Measurements from ENCODE around the gene SERPINA1. TPM values are rescaled to one million over a fixed set of nuclear protein-coding genes. Genes with fewer than 3 reads are reported as not detected.

Gene SERPINA1
- total and polyA plus RNA-seq, 10 of the 15 experiments (the other 5 are each of a cell fraction or from before 2014, with no cell fraction given), result 0.16 to 6.6 (median 0.53) TPM

- no peak for ATAC-seq
- POLR2A ChIA-PET, result no interaction called here
- in situ Hi-C loops (cut with MboI), result no loop called here
- no peak for DNase-seq (ENCODE audit: low read depth, low spot score)
- H3K79me2 ChIP-seq (ENCODE audit: control insufficient read depth, insufficient read depth, low read length), result no peaks in the 10 kb centered on the region
- intact Hi-C loops (cut with micrococcal nuclease; ENCODE audit: unreplicated experiment), result no loop called here
- H3K9me3 ChIP-seq (replicated peaks; ENCODE audit: control insufficient read depth, insufficient read depth, low read length), result peaks cover 1% of the 10 kb centered on the region; the same call in 1 of the 3 replicates
- 0% methylated on average over 1 of the region's 1 CpG for WGBS (ENCODE audit: insufficient coverage, insufficient replicate concordance, low lambda C conversion rate, missing lambda C conversion rate)
- no peaks in the 10 kb centered on the region for H3K36me3 ChIP-seq (ENCODE audit: control insufficient read depth in 2 of 2, insufficient read depth in 2 of 2, low read length in 1 of 2)
- no peak overlapping the region for H3K4me2 ChIP-seq (ENCODE audit: control insufficient read depth, insufficient read depth)
- no peak for FAIRE-seq
- H4K20me1 ChIP-seq (ENCODE audit: control insufficient read depth, insufficient read depth), result no peaks in the 10 kb centered on the region
- RAD21 ChIA-PET (ENCODE audit: unreplicated experiment), result no interaction called here
- H3K4me3 ChIP-seq, result no peak overlapping the region
- H3K9ac ChIP-seq (ENCODE audit: control insufficient read depth, insufficient read depth, low read length), result no peak overlapping the region
- no TSS peak for BruUV-seq (replicated peaks)
- no peaks in the 10 kb centered on the region for H3K4me1 ChIP-seq (ENCODE audit: control insufficient read depth, insufficient read depth, low read length)
- H3K27me3 ChIP-seq (replicated peaks in 1 of 2; ENCODE audit: control insufficient read depth in 2 of 2, insufficient read depth in 2 of 2, low read length in 1 of 2), result no peaks in the 10 kb centered on the region
- TF ChIP-seq MYB (IDR thresholded peaks at IDR 0.05; ENCODE audit: borderline replicate concordance, low read depth, low read length), result no peak
- TF ChIP-seq BRCA1 (IDR thresholded peaks at IDR 0.05; ENCODE audit: low read depth, low read length), result no peak
- no peak overlapping the region for H3K27ac ChIP-seq (ENCODE audit: control insufficient read depth, insufficient read depth)
- SMC1A ChIA-PET (ENCODE audit: uncharacterized antibody, unreplicated experiment), result no interaction called here
- H2AFZ ChIP-seq (ENCODE audit: control insufficient read depth, low read depth, low read length), result no peak overlapping the region
- CTCF ChIA-PET, result interaction anchor here (1.3 kb wide), 1 partner anchor 192 kb away, joined by 4 read pairs; no protein-coding TSS in a partner anchor
Observed at GRCh38 chr14:94357166-94357565, 31.2 kb downstream of the SERPINA1 start.

GRCh38 chr14:94356379-94357056 lies 31.9 kb downstream of the SERPINA1 start:
- ChIA-PET SMC1A (ENCODE audit: uncharacterized antibody, unreplicated experiment) (no interaction called here), CTCF (interaction anchor here (1.3 kb wide), 1 partner anchor 192 kb away, joined by 4 read pairs; no protein-coding TSS in a partner anchor), POLR2A (no interaction called here), RAD21 (ENCODE audit: unreplicated experiment) (no interaction called here)
- Histone ChIP-seq H3K79me2 (ENCODE audit: control insufficient read depth, insufficient read depth, low read length) (no peaks in the 10 kb centered on the region), H3K4me3 (no peak overlapping the region), H3K4me2 (ENCODE audit: control insufficient read depth, insufficient read depth) (no peak overlapping the region), H3K9me3 (replicated peaks; ENCODE audit: control insufficient read depth, insufficient read depth, low read length) (peaks cover 1% of the 10 kb centered on the region; the same call in 1 of the 3 replicates), H3K36me3 (ENCODE audit: control insufficient read depth in 2 of 2, insufficient read depth in 2 of 2, low read length in 1 of 2) (no peaks in the 10 kb centered on the region), H4K20me1 (ENCODE audit: control insufficient read depth, insufficient read depth) (no peaks in the 10 kb centered on the region), H2AFZ (ENCODE audit: control insufficient read depth, low read depth, low read length) (no peak overlapping the region), H3K27me3 (replicated peaks in 1 of 2; ENCODE audit: control insufficient read depth in 2 of 2, insufficient read depth in 2 of 2, low read length in 1 of 2) (no peaks in the 10 kb centered on the region), H3K27ac (ENCODE audit: control insufficient read depth, insufficient read depth) (no peak overlapping the region), H3K9ac (ENCODE audit: control insufficient read depth, insufficient read depth, low read length) (no peak overlapping the region), H3K4me1 (ENCODE audit: control insufficient read depth, insufficient read depth, low read length) (no peaks in the 10 kb centered on the region)
- intact Hi-C loops (cut with micrococcal nuclease; ENCODE audit: unreplicated experiment) (no loop called here), in situ Hi-C loops (cut with MboI) (no loop called here)
- FAIRE-seq (no peak), DNase-seq (ENCODE audit: low read depth, low spot score) (no peak), ATAC-seq (no peak; the same call in 2 of the 3 replicates)
- no TSS peak for BruUV-seq (replicated peaks)
- 32% methylated on average over 5 of the region's 5 CpGs for WGBS (ENCODE audit: insufficient coverage, insufficient replicate concordance, low lambda C conversion rate, missing lambda C conversion rate)
- no peak for TF ChIP-seq IRF3 (IDR thresholded peaks at IDR 0.05)
- no peak for TF ChIP-seq MEF2B (IDR thresholded peaks at IDR 0.05; ENCODE audit: partially characterized antibody, poor library complexity, severe bottlenecking)
- no peak for TF ChIP-seq ZZZ3 (IDR thresholded peaks at IDR 0.05; ENCODE audit: control insufficient read depth, insufficient read length, low read depth)
- no peak for TF ChIP-seq TARDBP (IDR thresholded peaks at IDR 0.05; ENCODE audit: borderline replicate concordance)
- no peak for TF ChIP-seq ZBTB40 (IDR thresholded peaks at IDR 0.05; ENCODE audit: borderline replicate concordance)
- TF ChIP-seq CEBPB (IDR thresholded peaks at IDR 0.05; ENCODE audit: borderline replicate concordance in 1 of 2, low read depth in 2 of 2, low read length in 2 of 2), result no peak
- TF ChIP-seq CREB1 (IDR thresholded peaks at IDR 0.05; ENCODE audit: low read depth), result no peak
- TF ChIP-seq ETV6 (conservative IDR thresholded peaks at IDR 0.05 in 1 of 2, IDR thresholded peaks at IDR 0.05 in 1 of 2; ENCODE audit: borderline replicate concordance in 1 of 2, low read depth in 1 of 2), result no peak
- TF ChIP-seq GATAD2B (conservative IDR thresholded peaks at IDR 0.05; ENCODE audit: low read depth), result no peak
